OCI-LY3 (cell line): ENCODE data around the gene PDGFRA.
"Not testable (repeated sequence)": the region's sequence is repeated elsewhere in the genome, so short reads cannot be mapped to it uniquely, and the experiment has no call there.

Experiments
- H2AFZ ChIP-seq: fragments of 200-600, 300-600 bp; shearing (Covaris generic); 2 replicates; pipeline ENCODE4 v1.6.0; 2014; ENCODE audit warnings: antibody characterized with exemption, low read depth, low read length
- H3K27ac ChIP-seq: fragments of 200-600, 300-600 bp; sonication (generic); 2 replicates; pipeline ENCODE4 v1.5.1; 2014; ENCODE audit warnings: mild to moderate bottlenecking, low read length, moderate library complexity, mixed read lengths
- H3K27me3 ChIP-seq: fragments of 200-600, 300-600 bp; sonication (generic); 2 replicates; pipeline ENCODE4 v1.6.1; 2014; ENCODE audit warnings: low read depth, low read length, mixed read lengths
- H3K36me3 ChIP-seq: fragments of 200-600, 300-600 bp; sonication (generic); replicated peaks from 2 replicates; pipeline ENCODE3; 2014; ENCODE audit warnings: low read depth, low read length, mixed read lengths
- H3K4me1 ChIP-seq: fragments of 300-600, 200-600 bp; sonication (generic); 2 replicates; pipeline ENCODE4 v1.6.1; 2014; ENCODE audit warnings: low read length, mixed read lengths
- H3K4me2 ChIP-seq: fragments of 200-600, 300-600 bp; sonication (generic); 2 replicates; pipeline ENCODE4 v1.6.1; 2014; ENCODE audit warnings: low read length, mixed read lengths
- H3K4me3 ChIP-seq: fragments of 300-600, 200-600 bp; sonication (generic); 2 replicates; pipeline ENCODE4 v1.5.1; 2014; ENCODE audit warnings: antibody characterized with exemption, mild to moderate bottlenecking, low read length, moderate library complexity
- H3K79me2 ChIP-seq: fragments of 300-600, 200-600 bp; shearing (Covaris generic); 2 replicates; pipeline ENCODE4 v1.6.1; 2014; ENCODE audit warnings: mild to moderate bottlenecking, low read length, mixed read lengths
- H3K9ac ChIP-seq: fragments of 300-600, 200-600 bp; shearing (Covaris generic); 2 replicates; pipeline ENCODE4 v1.6.0; 2014; ENCODE audit warnings: mild to moderate bottlenecking, low read length, moderate library complexity
- H3K9me3 ChIP-seq: fragments of 200-600, 300-600 bp; shearing (Covaris generic); 2 replicates; pipeline ENCODE4 v1.6.1; 2014; ENCODE audit warnings: low read length, mixed read lengths; ENCODE audit not compliant: insufficient read depth
- H4K20me1 ChIP-seq: fragments of 200-600, 300-600 bp; sonication (generic); 2 replicates; pipeline ENCODE4 v1.6.1; 2016; ENCODE audit warnings: low read length, mixed read lengths; ENCODE audit not compliant: insufficient read depth
- EZH2phosphoT487 ChIP-seq: fragments of 200-600 bp; shearing (Covaris generic); IDR thresholded peaks from 2 replicates; pipeline ENCODE4 v1.6.1; 2018; ENCODE audit warnings: antibody characterized with exemption, mixed run types, low read depth
- TF ChIP-seq, protein P1 (sequence below): fragments of 200-600, 300-600 bp; sonication (generic); IDR thresholded peaks from 2 replicates; pipeline ENCODE4 v1.5.1; 2014; ENCODE audit warnings: antibody characterized with exemption, low read length, low read depth

PDGFRA gene

DNA sequence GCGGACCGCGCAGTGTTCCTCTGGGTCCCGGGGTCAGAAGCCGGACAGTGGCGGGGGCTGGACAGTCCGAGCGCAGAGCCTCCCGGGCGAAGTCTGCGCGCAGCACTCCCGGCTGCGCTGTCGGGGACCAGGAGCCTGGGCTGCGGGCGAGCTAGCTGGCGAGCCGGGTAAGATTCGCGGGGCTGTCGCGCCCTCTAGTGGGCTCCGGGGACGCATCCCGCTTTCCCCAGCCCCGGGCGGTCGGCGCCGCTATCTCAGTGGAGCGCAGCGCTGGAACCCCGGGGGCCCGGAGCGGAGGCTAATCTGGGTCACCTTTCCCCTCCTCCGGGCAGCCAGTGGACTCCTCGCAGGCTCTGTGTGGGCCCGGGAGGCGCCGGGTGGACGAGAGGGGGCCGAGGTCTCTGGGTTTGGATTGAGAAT is 4.2 kb downstream of the PDGFRA start:
- Histone ChIP-seq H3K4me2 (no peak overlapping the region), H3K79me2 (no peaks in the 10 kb centered on the region), H3K9ac (no peak overlapping the region), H3K4me1 (peaks cover 3% of the 10 kb centered on the region; the same call in 1 of the 2 replicates), H3K4me3 (no peak overlapping the region), H3K27ac (no peak overlapping the region), H3K27me3 (no peaks in the 10 kb centered on the region), H2AFZ (no peak overlapping the region), H4K20me1 (no peaks in the 10 kb centered on the region), H3K9me3 (no peaks in the 10 kb centered on the region; the same call in 1 of the 2 replicates), H3K36me3 (no peaks in the 10 kb centered on the region)
- TF ChIP-seq, protein P1, sequence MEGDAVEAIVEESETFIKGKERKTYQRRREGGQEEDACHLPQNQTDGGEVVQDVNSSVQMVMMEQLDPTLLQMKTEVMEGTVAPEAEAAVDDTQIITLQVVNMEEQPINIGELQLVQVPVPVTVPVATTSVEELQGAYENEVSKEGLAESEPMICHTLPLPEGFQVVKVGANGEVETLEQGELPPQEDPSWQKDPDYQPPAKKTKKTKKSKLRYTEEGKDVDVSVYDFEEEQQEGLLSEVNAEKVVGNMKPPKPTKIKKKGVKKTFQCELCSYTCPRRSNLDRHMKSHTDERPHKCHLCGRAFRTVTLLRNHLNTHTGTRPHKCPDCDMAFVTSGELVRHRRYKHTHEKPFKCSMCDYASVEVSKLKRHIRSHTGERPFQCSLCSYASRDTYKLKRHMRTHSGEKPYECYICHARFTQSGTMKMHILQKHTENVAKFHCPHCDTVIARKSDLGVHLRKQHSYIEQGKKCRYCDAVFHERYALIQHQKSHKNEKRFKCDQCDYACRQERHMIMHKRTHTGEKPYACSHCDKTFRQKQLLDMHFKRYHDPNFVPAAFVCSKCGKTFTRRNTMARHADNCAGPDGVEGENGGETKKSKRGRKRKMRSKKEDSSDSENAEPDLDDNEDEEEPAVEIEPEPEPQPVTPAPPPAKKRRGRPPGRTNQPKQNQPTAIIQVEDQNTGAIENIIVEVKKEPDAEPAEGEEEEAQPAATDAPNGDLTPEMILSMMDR = no peak
- no peak for TF ChIP-seq EZH2phosphoT487

DNA sequence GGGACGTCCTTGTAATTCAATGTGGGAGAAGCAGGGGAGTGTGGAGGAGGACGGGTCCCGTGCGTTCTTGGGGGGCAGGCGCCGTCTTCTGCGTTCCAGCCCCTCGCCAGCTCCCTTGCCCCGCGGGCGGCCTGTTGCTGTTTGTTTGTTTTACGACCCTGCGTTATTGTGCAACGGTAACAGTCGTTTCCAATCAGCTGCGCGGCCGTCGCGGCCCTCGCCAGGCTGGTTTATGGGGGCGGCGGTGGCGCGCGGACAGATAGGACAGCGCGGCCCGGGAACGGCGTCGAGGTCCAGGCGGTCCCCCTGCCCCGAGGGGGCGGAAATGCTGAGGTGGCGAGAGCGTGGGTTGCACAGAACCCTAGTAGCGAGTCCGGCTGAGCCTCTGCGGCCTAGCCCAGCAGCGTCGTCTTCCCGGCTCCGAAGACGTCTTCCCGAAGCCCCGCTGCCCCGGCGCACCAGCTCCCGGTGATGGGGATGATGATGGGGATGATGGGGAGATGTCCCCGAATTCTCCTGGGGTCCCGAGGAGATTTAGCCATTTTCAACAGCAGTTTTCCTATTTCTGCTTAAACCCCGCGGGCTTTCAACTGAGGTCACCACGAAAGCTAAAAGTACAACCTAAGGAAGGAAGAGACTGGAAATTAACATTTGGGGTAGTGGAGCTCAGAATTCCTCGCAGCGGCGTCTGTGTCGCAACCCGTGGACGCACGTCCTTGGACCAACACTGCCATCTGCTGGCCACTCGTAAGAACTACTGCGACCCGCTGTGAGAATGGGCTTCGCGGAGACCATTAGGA is 4.8 kb downstream of the PDGFRA start:
- Histone ChIP-seq H4K20me1 (no peaks in the 10 kb centered on the region), H3K27me3 (no peaks in the 10 kb centered on the region), H3K4me3 (no peak overlapping the region), H3K9me3 (no peaks in the 10 kb centered on the region; the same call in 1 of the 2 replicates), H3K27ac (no peak overlapping the region), H3K9ac (no peak overlapping the region), H3K4me1 (peaks cover 3% of the 10 kb centered on the region; the same call in 1 of the 2 replicates), H3K4me2 (peak overlapping the region; percentile 47), H2AFZ (no peak overlapping the region), H3K79me2 (no peaks in the 10 kb centered on the region), H3K36me3 (no peaks in the 10 kb centered on the region)
- TF ChIP-seq, protein P1 = peak; percentile 83
- TF ChIP-seq EZH2phosphoT487 = no peak

DNA sequence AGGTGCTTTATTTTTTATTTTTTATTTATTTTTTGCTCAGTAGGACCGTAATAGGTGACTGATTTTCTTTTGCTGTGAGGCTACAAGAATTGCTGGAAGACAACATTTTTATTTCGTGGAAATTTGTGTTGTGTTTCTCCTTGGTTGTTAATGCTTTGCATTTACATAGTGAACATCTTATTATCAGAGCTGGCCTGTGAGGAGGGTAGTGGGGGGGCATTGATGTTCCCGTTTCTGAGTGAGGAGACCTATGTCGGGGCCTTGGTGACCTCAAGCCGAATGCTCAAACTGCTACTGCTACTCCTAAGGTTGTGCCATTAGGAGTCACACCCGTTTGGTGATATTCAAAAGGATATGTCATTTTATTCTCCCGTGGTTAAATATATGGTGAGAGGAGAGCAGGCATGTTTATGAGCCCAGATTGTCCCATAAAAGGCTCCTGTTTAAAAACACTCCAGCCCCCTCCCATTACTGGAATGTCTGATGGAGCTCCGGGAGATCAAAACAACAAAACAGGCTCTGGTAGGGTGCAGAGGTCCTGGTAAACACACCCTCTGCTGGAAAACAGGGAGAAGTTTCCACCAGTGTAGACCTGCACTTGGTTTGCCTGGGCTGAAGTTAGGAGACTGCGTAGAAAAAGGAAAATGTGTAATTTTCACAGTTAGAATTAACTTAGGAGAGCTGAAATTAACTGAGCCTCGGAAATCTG is 5.6 kb downstream of the PDGFRA start:
- TF ChIP-seq, protein P1 = no peak
- TF ChIP-seq EZH2phosphoT487 = no peak
- H2AFZ ChIP-seq = no peak overlapping the region
- H3K4me3 ChIP-seq = no peak overlapping the region
- H3K27ac ChIP-seq = no peak overlapping the region
- H3K4me2 ChIP-seq = peak overlapping the region; percentile 47
- H3K9me3 ChIP-seq = no peaks in the 10 kb centered on the region; the same call in 1 of the 2 replicates
- no peak overlapping the region for H3K9ac ChIP-seq
- H3K27me3 ChIP-seq = no peaks in the 10 kb centered on the region
- H3K4me1 ChIP-seq = peaks cover 3% of the 10 kb centered on the region; the same call in 1 of the 2 replicates
- no peaks in the 10 kb centered on the region for H4K20me1 ChIP-seq
- H3K36me3 ChIP-seq = no peaks in the 10 kb centered on the region
- H3K79me2 ChIP-seq = no peaks in the 10 kb centered on the region

DNA sequence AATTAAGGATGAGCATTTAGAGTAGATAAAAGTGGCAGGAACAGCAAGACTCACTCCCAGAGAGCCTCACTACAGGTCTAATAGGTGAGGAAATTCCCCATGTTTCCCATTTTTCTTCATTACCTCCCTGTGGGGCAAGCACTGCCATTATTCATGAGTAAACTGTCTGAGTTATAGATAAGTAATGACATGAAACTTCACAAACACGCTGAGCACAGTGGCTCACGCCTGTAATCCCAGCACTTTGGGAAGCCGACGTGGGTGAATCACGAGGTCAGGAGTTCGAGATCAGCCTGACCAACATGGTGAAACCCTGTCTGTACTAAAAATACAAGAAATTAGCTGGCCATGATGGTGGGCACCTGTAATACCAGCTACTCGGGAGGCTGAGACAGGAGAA is 7.2 kb downstream of the PDGFRA start:
- H3K9me3 ChIP-seq = peaks cover 11% of the 10 kb centered on the region
- H2AFZ ChIP-seq, H3K79me2 ChIP-seq, H3K27me3 ChIP-seq, H4K20me1 ChIP-seq, H3K9ac ChIP-seq, H3K36me3 ChIP-seq, H3K4me2 ChIP-seq, H3K4me1 ChIP-seq, H3K27ac ChIP-seq, H3K4me3 ChIP-seq: not testable (repeated sequence)
